ENCODE measurements around the gene MED25.

MED25 gene

DNA sequence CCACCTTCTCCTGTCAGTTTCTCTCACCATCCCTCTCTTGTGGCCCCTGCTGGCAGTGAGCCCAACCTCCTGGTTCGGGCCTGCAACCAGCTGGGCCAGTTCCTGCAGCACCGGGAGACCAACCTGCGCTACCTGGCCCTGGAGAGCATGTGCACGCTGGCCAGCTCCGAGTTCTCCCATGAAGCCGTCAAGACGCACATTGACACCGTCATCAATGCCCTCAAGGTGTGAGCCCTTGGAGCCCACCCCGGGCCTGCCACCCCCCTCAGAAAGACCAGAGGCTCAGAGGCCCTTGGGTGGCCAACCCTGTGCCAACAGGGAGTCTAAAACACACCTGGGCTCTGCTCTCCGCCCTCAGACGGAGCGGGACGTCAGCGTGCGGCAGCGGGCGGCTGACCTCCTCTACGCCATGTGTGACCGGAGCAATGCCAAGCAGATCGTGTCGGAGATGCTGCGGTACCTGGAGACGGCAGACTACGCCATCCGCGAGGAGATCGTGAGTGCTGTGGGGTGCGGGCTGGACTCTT lies 18.8 kb upstream of the MED25 start:
- DNase-seq (ENCODE audit: low spot score) = no peak

DNA sequence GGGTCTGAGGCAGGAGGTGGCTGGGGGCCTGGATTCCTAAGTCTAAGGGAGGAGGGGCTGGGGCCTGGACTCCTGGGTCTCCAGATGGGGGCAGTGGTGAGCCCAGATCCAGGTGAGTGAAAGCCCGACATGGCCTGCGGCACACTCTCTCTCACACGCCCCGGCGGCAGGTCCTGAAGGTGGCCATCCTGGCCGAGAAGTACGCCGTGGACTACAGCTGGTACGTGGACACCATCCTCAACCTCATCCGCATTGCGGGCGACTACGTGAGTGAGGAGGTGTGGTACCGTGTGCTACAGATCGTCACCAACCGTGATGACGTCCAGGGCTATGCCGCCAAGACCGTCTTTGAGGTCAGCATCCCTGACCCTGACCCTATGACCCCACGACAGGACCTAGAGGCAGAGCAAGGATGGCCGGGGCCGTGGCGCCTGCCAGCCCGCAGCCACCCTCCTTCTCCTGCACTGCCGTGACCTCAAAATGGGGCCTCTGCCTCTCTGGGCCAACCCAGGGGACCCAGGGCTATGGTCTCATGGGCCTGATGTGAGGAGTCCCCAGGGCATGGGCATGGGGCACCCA lies 18.2 kb upstream of the MED25 start:
- DNase-seq (ENCODE audit: low spot score) = no peak

DNA sequence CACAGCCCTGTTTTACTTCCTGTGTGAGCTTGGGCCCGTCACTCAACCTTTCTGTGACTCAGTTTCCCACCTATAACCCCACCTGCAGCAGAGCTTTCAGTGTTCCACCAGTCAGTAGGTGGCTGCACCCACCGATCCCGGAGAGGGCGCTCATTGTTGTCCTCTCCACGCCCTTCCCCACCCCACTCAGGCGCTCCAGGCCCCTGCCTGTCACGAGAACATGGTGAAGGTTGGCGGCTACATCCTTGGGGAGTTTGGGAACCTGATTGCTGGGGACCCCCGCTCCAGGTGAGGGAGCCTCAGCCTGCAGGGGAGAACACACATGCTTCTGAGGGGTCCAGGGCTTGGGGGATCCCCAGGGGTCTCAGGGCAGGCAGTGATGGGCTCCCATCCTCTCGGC lies 17.3 kb upstream of the MED25 start:
- no peak for DNase-seq (ENCODE audit: low spot score)

GRCh38 chr19:49801401-49801888 lies 16.6 kb upstream of the MED25 start:
- no peak for DNase-seq (ENCODE audit: low spot score)

GRCh38 chr19:49801966-49802661 lies 16.0 kb upstream of the MED25 start:
- peak; percentile 93 for DNase-seq (ENCODE audit: low spot score)

DNA sequence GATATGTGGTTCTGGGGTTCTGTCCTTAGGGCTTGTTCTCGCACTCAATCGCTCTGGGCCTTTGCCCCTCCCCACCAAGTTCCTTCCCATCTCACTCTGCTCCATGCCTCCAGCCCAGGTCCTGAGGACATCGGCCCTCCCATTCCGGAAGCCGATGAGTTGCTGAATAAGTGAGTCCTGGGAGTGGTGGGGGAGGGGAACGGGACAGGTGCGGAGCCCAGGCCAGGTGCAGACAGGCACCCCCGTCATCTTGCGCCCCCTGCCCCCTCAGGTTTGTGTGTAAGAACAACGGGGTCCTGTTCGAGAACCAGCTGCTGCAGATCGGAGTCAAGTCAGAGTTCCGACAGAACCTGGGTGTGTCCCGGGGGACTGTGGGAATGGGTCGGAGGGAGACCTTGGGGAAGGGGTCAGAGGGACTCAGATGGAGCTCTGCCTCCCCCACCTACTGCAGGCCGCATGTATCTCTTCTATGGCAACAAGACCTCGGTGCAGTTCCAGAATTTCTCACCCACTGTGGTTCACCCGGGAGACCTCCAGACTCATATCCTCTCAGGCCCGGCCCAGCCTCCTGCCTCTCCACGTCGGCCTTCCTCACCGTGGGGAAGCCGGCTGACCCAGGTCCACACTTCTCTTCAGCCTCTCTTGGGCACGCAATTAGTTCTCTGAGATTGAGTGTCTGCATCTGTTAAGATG lies 15.1 kb upstream of the MED25 start:
- DNase-seq (ENCODE audit: low spot score) = no peak

DNA sequence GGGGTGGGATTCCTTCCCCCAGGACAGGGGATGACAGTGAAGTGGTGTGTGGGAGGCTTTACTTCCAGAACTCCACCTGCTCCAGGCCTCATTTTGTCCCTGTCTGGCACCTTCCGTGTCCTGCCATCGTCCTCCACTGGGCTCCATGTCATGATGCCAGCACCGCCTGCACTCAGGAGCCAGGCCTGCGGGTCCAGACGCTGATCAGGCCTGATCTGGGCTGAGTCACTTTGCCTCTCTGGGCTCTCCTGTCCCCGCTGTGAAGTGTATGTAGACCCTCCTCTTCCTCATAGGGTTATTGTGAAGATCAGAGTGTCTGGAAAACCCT lies 14.6 kb upstream of the MED25 start:
- no peak for DNase-seq (ENCODE audit: low spot score)

DNA sequence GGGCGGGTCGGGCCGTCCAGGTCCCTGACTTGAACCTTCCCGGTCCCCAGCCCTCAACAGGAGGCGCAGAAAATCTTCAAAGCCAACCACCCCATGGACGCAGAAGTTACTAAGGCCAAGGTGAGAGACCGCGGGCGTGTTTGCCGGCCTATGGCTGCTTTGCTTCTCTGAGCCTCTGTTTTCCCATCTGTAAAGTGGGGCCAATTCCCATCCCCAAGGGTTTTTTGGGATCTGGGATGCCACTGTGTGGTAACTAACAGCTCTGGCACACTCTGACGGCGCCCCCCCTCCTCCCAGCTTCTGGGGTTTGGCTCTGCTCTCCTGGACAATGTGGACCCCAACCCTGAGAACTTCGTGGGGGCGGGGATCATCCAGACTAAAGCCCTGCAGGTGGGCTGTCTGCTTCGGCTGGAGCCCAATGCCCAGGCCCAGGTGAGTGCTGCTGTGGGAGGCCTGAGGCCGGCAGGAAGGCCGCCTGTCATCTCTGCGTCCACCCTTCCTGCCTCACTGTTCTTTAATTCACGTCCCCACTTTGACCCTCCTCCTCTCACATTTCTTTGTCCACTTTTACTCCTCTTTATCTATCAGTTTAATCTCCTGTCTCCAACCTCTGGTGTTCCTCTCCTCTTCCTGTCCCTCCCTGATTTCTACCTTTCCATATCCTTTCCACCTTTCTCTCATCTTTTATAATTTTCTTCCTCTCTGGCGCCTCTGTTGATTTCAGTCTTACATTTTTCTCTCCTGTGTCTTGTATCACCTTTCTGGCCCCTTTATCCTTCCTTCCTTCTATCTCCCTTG lies 12.1 kb upstream of the MED25 start:
- DNase-seq (ENCODE audit: low spot score) = no peak

DNA sequence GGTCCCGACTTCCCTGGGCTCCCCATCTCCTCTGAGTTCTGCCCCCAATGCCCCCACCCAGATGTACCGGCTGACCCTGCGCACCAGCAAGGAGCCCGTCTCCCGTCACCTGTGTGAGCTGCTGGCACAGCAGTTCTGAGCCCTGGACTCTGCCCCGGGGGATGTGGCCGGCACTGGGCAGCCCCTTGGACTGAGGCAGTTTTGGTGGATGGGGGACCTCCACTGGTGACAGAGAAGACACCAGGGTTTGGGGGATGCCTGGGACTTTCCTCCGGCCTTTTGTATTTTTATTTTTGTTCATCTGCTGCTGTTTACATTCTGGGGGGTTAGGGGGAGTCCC lies 11.5 kb upstream of the MED25 start:
- DNase-seq (ENCODE audit: low spot score) = no peak

- no peak for DNase-seq (ENCODE audit: low spot score)
Measured at GRCh38 chr19:49807058-49807903, 10.8 kb upstream of the MED25 start.

DNA sequence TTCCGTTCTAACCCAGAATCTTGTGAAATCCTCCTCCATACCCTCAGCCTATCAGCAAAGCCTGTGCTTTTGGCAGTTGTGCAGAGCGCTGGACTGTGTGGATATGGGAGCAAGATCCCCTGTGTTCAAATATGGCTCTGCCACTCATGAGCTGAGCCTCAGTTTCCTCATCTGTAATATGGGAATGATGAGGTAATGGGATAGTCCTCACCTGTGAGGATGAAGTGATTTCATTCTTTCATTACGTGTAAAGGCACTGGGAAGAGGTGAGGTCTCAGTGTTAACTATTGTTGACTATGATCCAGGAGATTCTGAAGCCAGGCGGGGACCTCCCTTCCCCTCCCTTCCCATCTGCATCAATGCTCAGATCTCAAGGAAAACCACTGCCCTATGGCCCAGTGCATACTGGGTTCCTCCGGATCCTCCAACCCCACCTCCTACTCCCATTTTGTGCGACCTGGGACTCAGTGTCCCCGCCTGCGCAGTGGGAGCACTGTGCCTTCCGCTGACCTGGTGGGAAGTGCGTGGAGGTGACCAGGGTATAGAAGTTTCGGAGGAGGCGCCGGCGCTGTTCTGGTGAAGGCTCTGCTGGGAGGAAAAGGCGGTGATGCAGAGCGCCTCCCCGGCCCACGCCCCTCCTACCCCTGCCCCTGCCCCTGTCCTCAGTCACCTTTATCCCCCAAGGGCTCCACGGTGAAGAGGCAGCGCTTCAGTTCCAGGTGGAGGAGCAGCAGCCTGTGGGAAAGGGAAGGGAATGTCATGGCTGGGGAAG lies 10.0 kb upstream of the MED25 start:
- DNase-seq (ENCODE audit: low spot score) = no peak

DNA sequence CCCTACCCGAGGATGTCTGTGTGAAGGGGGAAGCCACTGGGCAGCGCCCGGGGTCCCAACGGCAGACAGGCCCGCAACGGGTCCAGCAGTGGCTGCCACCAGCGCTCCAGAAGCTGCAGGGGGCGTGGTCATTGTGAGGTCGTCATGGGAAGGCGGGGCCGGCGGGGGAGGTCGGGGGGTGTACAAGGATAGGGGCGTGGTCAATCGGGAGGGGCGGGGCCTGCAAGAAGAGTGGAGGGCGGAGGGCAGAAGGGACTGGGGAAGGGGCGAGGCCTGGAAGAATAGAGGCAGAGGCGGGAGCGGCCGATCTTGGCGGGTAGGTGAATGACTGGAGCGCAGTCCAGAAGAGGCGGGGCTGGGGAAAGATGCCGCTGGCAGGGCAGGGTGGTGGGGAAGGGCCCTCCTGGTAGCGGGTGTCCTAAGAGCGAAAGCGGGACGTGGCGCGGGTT lies 9.4 kb upstream of the MED25 start:
- peak; percentile 97 for DNase-seq (ENCODE audit: low spot score)

- peak; percentile 61 for DNase-seq (ENCODE audit: low spot score)
Measured at GRCh38 chr19:49809160-49809940, 8.7 kb upstream of the MED25 start.

- DNase-seq (ENCODE audit: low spot score) = no peak
Measured at GRCh38 chr19:49809941-49810389, 8.1 kb upstream of the MED25 start.

GRCh38 chr19:49811328-49811727 lies 6.8 kb upstream of the MED25 start:
- no peak for DNase-seq (ENCODE audit: low spot score)

DNA sequence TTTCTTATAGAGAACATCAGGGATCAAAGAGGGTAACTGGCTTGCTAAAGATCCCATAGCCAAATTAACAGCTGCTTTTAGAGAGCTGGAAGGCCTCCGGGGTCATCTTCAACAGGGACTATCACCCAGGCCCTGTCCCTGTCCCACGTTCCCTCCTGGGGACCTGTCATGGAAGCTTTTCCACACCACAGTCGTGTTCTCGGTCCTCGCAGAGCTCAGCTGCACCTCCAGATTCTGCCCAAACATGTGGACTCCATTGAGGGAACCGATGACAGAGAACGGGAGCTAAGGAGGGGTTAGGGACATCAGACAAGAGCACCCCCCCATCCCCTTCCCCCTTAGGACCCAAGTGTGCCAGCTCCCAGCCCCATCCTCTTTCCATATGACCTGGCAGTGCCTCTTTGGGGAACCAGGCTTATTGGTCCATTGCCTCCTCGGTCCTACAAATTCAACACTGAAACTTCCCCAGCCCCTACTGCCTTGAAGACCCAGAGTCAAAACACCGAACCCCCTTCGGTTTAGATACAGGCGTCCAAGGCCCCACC lies 5.6 kb upstream of the MED25 start:
- DNase-seq (ENCODE audit: low spot score) = no peak

- DNase-seq (ENCODE audit: low spot score) = peak; percentile 95
Measured at GRCh38 chr19:49812997-49813861, 4.9 kb upstream of the MED25 start, which contains the start of gene FUZ. Gene FUZ, minus strand, starts transcription at chr19:49813292. Its CDS starts 186 bp downstream, at chr19:49813106.

DNA sequence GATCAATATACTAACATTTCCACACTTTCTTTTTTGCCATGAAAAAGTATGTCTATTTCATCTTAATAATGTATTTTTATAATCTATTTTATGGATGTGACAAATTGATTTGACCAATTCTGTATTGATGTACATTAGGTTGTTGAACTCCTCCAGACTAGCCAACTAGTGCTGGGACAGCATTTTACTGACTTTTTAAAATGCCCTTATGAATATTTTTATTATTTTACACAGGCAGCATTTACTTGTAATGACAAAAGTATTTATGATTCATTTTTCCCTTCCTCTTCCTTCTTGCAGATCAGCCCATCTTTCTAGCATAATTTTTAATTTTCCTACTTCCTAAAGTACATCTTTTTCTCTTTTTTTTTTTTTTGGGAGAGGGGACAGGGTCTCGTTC lies 4.1 kb upstream of the MED25 start:
- no peak for DNase-seq (ENCODE audit: low spot score)

Data from GM03348 (cell line).